ENCODE results near the gene GCSAM. TPM values are rescaled to one million over a fixed set of nuclear protein-coding genes. Genes with fewer than 3 reads are reported as not detected.

The GCSAM gene
- polyA plus RNA-seq, 1 of the 3 experiments (the other 2 are of a cell fraction) = not detected

DNA sequence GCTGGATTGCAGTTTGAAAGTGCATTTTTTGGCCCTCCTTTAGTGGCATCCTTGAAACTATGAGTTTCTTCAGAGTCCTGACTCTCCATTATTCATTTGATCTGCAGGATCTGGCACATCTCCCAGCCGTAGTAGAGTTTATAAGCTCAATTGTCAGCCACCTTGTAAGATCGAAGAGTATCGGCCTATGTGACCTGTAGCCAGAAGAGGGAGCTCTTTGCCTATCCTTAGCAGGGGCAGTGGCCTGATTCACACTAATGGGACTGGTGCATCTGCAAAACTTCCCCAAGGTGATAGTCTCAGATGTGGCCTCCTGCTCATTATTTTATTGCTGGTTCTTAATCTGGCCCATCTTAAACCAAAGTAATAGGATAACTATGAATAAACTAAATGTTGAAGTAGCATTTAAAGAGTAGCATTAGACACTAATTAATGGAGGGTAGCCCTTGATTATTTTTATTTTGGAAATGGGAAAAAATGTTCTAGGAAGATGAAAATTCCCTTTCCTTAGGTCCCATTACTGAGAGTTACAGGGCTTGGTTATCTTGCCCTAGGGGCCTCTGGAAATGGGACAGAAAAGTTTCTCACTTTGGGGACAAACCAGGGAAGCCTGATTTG lies 21.2 kb downstream of the GCSAM start:
- Histone ChIP-seq H3F3A (replicated peaks; ENCODE audit: insufficient read depth) (peaks cover 4% of the 10 kb centered on the region), H3K9me2 (no peaks in the 10 kb centered on the region), H2AFZ (ENCODE audit: low read depth) (no peak overlapping the region), H3K27ac (ENCODE audit: low read depth in 2 of 2, low read length in 1 of 2) (no peak overlapping the region), H3K4me2 (no peak overlapping the region), H3K9ac (no peak overlapping the region), H3K79me2 (ENCODE audit: insufficient read depth) (no peaks in the 10 kb centered on the region), H3K27me3 (ENCODE audit: insufficient read depth) (no peaks in the 10 kb centered on the region), H4K20me1 (ENCODE audit: insufficient read depth) (no peaks in the 10 kb centered on the region), H3K4me3 (ENCODE audit: low read depth in 2 of 2, low read length in 1 of 2) (no peak overlapping the region; a peak in 1 of 4 replicates), H3K36me3 (replicated peaks in 1 of 2; ENCODE audit: control insufficient read depth in 1 of 2, insufficient read depth in 2 of 2, low read length in 1 of 2) (peaks cover 0 to 20% of the 10 kb centered on the region in 2 experiments), H3K4me1 (ENCODE audit: control insufficient read depth in 1 of 2, insufficient read depth in 2 of 2, low read depth in 1 of 2, low read length in 1 of 2) (no peaks in the 10 kb centered on the region; a peak in 1 of 4 replicates), H3K9me3 (no peaks in the 10 kb centered on the region)
- peak; percentile 72 for TF ChIP-seq CTCF (IDR thresholded peaks at IDR 0.05)
- TF ChIP-seq GABPA (IDR thresholded peaks at IDR 0.05; ENCODE audit: low read depth) = no peak
- no peak for TF ChIP-seq REST (IDR thresholded peaks at IDR 0.05; ENCODE audit: low read depth, low read length)
- peak; percentile 89 for TF ChIP-seq RAD21 (IDR thresholded peaks at IDR 0.05; ENCODE audit: low read length)
- TF ChIP-seq TEAD4 (IDR thresholded peaks at IDR 0.05; ENCODE audit: borderline replicate concordance, insufficient read depth) = no peak
- TF ChIP-seq SMC3 (IDR thresholded peaks at IDR 0.05; ENCODE audit: low read depth, low read length) = peak; percentile 68
- CTCF ChIA-PET = interaction anchor here (0.7 to 4.2 kb wide), 38 partner anchors 9 to 696 kb away, joined by 3 to 29 read pairs (median 4); partner anchors contain the start of genes C3orf52, CD200 and SLC9C1
- peak; percentile 70 for DNase-seq
- WGBS (ENCODE audit: low lambda C conversion rate) = 45% methylated on average over 3 of the region's 3 CpGs
- POLR2A ChIA-PET = no interaction called here

- WGBS (ENCODE audit: low lambda C conversion rate) = 78% methylated on average over 5 of the region's 5 CpGs
- no peaks in the 10 kb centered on the region for H3K9me2 ChIP-seq
- H3K4me3 ChIP-seq (ENCODE audit: low read depth in 2 of 2, low read length in 1 of 2) = no peak overlapping the region
- H3K9me3 ChIP-seq = no peaks in the 10 kb centered on the region
- H3K36me3 ChIP-seq (replicated peaks in 1 of 2; ENCODE audit: control insufficient read depth in 1 of 2, insufficient read depth in 2 of 2, low read length in 1 of 2) = peaks cover 0 to 29% of the 10 kb centered on the region in 2 experiments
- peaks cover 4% of the 10 kb centered on the region for H3F3A ChIP-seq (replicated peaks; ENCODE audit: insufficient read depth)
- H3K4me1 ChIP-seq (ENCODE audit: control insufficient read depth in 1 of 2, insufficient read depth in 2 of 2, low read depth in 1 of 2, low read length in 1 of 2) = no peaks in the 10 kb centered on the region
- ChIA-PET POLR2A (no interaction called here), CTCF (interaction anchor here (0.6 to 4.2 kb wide), 3 partner anchors 14 to 184 kb away, joined by 3 to 22 read pairs (median 3); partner anchors contain the start of gene SLC9C1)
- H2AFZ ChIP-seq (ENCODE audit: low read depth) = no peak overlapping the region
- no peak overlapping the region for H3K9ac ChIP-seq
- no peaks in the 10 kb centered on the region for H3K79me2 ChIP-seq (ENCODE audit: insufficient read depth)
- no peak for DNase-seq
- no peaks in the 10 kb centered on the region for H3K27me3 ChIP-seq (ENCODE audit: insufficient read depth)
- no peak overlapping the region for H3K4me2 ChIP-seq
- H4K20me1 ChIP-seq (ENCODE audit: insufficient read depth) = no peaks in the 10 kb centered on the region
- no peak overlapping the region for H3K27ac ChIP-seq (ENCODE audit: low read depth in 2 of 2, low read length in 1 of 2)
- TF ChIP-seq, protein P1, sequence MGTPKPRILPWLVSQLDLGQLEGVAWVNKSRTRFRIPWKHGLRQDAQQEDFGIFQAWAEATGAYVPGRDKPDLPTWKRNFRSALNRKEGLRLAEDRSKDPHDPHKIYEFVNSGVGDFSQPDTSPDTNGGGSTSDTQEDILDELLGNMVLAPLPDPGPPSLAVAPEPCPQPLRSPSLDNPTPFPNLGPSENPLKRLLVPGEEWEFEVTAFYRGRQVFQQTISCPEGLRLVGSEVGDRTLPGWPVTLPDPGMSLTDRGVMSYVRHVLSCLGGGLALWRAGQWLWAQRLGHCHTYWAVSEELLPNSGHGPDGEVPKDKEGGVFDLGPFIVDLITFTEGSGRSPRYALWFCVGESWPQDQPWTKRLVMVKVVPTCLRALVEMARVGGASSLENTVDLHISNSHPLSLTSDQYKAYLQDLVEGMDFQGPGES (IDR thresholded peaks at IDR 0.05; ENCODE audit: low read depth, low read length) = no peak
- TF ChIP-seq, protein P2, sequence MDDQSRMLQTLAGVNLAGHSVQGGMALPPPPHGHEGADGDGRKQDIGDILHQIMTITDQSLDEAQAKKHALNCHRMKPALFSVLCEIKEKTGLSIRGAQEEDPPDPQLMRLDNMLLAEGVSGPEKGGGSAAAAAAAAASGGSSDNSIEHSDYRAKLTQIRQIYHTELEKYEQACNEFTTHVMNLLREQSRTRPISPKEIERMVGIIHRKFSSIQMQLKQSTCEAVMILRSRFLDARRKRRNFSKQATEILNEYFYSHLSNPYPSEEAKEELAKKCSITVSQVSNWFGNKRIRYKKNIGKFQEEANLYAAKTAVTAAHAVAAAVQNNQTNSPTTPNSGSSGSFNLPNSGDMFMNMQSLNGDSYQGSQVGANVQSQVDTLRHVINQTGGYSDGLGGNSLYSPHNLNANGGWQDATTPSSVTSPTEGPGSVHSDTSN (IDR thresholded peaks at IDR 0.05) = no peak
- TF ChIP-seq NRF1 (IDR thresholded peaks at IDR 0.05; ENCODE audit: low read depth, low read length) = no peak
- TF ChIP-seq NFIC (IDR thresholded peaks at IDR 0.05; ENCODE audit: borderline replicate concordance) = no peak
- TF ChIP-seq CTCF (IDR thresholded peaks at IDR 0.05) = no peak
- no peak for TF ChIP-seq FOSL2 (IDR thresholded peaks at IDR 0.05; ENCODE audit: borderline replicate concordance, low read depth)
- no peak for TF ChIP-seq RFX5 (IDR thresholded peaks at IDR 0.05; ENCODE audit: low read length)
- TF ChIP-seq EP300 (IDR thresholded peaks at IDR 0.05; ENCODE audit: borderline replicate concordance in 1 of 2, low read depth in 1 of 2, low read length in 1 of 2) = no peak
- no peak for TF ChIP-seq SMC3 (IDR thresholded peaks at IDR 0.05; ENCODE audit: low read depth, low read length)
- TF ChIP-seq USF2 (IDR thresholded peaks at IDR 0.05; ENCODE audit: borderline replicate concordance, low read depth, low read length) = no peak
These were observed 23.7 kb downstream of the GCSAM start for GRCh38 chr3:112109322-112109721.

Data from SK-N-SH (cell line).